GM18508 (cell line): ENCODE measurements around the gene METTL26.

Experiments used
- ATAC-seq: cut with Tn5 transposase; IDR thresholded peaks from one replicate; pipeline ENCODE4 v1.9.1; 2021; ENCODE audit warnings: moderate number of reproducible peaks; ENCODE audit not compliant: insufficient read depth, unreplicated experiment

Gene METTL26

DNA sequence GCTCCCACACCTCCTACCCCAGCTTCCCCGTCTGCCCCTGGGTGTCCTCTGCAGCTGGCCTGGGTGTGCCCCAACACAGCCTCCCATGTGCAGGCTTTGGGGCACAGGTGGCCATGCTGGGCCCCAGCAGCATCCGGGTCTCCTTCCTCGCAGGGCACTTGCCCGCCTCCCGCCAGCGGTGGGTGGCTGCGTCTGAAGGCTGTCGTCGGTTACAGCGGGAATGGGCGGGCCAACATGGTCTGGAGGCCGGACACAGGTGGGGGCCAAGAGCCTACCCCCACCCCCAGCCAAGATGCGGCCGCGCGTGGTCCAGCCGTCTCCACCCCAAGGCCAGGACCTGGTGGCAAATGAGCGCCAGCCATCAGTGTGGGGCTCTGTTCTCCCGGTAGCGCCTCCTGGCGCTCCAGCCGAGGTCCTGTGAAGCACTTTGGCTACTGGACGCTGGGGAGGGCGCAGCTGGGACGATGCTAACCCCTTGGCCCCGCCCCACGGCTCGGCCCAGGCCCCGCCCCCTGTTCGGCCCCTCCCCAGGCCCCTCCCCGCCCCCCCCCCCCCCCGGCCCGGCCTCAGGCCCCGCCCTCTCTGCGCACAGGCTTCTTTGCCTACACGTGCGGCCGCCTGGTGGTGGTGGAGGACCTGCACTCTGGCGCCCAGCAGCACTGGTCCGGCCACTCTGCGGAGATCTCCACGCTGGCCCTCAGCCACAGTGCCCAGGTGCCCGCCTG lies 24.5 kb upstream of the METTL26 start:
- no peak for ATAC-seq

DNA sequence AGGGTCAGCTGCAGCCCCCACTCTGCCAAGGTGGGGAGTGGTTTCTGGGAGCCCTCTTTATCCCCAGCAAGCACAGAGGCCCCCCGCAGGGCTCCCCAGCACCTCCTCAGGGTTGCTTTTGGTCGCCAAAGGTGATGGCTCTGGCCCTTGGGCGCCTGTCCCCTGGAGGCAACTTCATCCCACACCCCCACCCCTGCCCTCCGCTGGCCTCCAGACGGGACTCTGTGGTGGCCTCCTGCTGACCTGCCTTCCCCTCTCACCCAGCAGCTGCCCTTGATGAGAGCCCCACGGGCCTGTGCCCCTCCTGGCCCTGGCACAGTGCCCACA lies 24.0 kb upstream of the METTL26 start:
- ATAC-seq = no peak

DNA sequence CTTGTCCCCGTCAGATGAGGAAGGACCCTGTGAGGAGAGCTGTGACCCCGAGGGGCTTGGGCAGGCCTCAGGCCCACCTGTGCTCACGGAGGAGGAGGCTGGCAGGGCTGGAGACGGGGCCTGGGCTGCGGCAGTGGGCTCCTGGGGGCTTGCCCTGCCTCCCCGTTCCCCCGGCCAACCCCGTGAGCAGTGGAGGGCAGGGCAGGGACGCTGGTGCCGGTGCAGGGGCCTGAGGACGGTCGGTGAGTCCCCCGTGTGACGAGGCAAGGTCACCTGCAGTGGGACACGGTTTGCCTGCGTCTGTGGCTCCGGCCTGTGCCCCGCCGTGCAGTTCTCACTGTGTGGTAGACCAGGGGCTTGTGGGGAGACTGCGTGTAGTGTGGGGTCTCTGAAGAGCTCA lies 23.5 kb upstream of the METTL26 start:
- no peak for ATAC-seq

DNA sequence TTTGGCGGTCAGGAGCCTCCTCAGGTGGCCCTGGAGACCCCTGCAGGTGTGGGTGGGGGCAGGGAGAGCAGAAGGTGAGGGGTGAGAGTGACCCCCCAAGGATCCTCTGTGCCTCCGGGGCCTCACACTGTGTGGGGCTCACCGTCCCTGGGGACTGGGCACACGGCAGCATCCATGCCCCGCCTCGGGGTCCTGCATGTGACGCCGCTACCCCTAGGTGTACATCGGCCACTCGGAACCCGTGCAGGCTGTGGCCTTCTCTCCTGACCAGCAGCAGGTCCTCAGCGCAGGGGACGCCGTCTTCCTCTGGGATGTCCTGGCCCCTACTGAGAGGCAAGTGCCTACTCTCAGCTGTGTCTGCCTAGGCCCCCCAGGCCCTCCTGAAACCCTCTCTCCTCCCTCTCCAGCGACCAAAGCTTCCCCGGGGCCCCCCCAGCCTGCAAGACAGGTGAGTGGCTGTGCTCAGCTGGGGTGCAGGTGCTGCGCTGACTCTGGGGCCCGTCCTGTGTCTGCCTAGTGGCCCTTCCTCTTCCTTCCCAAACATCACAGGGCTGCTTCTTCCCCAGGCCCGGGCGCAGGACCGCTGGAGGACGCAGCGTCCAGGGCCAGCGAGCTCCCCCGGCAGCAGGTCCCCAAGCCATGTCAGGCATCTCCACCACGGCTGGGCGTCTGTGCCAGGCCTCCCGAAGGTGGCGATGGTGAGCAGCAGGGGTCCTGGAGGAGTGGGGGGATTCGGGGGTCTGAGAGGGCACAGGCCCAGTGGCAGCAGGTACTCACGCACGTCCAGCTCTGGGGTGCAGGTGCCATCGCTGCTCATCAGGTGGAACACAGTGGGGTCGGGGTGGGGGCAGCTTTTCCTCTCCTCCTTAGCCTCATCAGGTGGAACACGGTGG lies 22.8 kb upstream of the METTL26 start:
- ATAC-seq = no peak

DNA sequence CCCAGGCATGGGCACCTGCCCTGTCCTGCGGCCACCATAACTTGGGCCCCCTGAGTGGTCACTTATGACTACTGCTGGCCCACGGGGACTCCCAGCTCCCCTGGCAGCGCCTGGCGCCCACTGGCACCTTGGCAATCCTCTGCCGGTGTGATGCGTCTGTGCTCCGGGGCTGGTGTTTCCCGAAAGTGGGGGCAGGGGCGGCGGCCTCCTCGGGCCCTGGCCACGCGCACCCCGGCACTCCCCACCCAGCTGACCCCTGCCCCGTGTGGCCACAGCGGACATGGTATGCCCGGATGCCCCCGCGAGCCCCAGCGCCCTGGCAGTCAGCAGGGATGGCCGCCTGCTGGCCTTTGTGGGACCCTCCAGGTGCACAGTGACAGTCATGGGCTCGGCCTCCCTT lies 21.4 kb upstream of the METTL26 start:
- no peak for ATAC-seq

DNA sequence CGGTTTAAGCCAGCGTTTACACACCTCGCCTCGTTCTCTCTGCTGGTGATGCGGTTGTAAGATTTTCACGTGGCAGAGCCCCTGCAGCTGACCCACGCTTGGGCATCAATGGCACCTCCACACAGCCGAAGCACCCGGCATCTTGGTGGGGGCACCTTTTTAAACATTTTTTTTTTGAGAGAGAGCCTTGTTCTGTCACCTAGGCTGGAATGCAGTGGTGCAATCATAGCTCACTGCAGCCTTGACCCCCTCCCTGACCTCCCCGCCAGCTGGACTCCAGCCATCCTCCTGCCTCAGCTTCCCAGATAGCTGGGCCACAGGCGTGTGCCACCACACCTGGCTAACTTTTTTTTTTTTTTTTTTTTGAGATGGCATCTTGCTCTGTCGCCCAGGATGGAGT lies 17.9 kb upstream of the METTL26 start:
- no peak for ATAC-seq

DNA sequence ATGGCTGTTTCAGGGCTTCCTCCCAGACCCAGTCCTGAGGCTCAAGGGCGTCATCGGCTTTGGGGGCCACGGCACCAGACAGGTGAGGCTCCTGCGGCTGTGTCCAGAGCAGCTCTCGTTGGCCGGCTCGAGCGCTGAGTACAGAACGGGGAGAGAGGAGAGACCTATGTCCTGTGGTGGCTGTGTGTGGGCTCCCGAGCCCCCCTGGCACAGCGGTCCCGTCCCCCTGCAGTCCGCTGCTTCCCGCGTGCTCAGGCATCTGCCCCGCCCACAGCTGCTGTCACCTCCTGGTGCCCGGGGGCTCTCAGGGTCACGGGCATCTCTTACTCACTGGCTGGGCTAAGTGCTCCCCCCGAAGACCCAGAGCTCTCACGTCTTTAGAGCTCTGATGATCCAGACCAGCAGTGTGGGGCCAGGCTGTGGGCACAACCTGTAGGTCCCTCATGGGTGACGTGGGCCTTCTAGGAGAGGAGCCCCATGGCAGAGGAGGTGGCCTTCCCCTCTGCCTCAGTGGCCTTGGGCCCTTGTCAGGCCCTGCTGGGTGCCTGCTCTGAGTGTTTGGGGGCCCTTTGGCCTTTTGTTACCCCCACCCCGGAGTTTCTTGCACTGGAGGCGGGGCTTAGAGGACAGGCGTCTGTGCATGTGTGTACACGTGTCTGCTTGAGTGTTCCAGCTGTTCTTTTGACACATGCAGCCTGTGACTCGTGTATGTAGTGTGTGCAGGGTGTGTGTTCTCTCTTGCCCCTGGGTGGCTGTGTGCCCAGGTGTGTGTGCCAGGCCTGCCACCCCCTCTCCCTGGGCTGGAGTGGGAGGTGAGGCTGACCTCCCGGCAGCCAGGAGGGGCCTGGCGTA lies 16.6 kb upstream of the METTL26 start:
- ATAC-seq = no peak

DNA sequence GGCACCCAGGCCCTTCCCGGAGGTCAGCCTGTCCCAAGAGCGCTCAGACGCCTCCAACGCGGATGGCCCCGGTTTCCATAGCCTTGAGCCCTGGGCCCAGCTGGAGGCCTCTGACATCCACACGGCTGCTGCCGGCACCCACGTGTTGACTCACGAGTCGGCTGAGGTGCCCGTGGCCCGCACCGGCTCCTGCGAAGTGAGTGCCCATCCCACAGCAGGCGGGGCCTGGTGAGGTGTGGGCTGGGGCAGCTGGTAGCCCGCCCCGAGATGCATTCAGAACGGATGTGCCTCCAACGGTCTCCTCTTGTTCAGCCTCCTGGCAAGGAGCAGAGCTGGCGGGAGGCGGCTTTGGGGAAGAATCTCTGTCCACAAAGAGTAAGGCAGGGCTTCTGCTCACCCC lies 15.7 kb upstream of the METTL26 start:
- no peak for ATAC-seq

DNA sequence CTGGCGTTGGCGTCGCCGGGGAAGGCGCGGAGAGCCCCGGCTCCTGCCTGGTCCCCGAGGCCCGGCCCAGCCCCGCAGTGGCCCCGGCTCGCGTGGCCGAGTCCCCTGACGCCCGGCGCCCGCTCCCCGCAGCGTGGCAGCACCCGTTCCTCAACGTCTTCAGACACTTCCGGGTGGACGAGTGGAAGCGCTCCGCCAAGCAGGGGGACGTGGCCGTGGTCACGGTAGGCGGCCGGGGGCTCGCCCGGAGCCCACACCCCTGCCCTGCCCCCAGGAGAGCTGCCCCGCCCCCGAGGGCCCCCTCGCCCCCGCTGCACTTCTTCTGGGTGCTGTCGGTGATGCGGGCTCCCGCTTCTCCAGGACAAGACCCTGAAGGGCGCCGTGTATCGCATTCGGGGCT lies 13.5 kb upstream of the METTL26 start:
- no peak for ATAC-seq

DNA sequence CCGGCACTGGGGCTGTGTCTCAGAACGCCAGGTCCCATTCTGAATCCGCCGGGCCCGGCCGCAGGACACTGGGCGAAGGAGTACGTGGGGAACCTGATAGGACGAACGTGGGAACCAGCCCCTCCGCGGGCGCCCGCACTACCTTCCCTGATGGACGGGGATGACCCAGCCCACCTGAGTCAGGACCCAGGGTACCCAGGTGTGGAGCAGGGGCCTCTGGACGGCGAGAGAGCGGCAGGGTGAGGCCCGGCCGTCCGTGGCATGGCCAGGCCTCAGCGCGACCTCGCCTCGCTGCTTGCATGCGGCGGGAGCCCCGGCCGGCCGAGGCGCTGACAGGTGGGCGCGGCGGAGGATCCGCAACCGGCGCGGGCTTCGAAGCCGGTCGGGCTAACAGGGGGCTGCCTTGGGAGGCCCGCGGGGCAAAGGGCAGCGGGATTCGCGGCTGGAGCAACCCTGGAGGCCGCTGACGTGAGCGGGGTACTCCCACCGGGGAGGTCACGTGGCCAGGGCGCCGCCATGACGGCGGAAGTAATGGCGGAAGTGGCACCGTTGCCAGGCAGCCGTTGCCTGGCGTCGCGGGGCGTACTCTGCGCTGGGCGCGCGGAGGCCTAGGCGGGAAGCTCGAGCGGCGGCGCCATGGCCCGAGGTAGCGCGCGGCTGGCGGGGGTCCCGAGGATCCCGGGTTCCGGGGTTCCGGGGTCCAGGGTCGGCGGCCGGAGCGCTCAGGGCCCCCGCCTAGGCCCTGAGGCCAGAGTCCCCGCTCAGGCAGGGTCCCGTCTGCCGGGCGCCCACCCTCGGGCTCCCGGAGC lies 12.9 kb upstream of the METTL26 start, which contains the start of gene WDR90:
TSS of gene WDR90 (plus strand) at position 585 of the 809 bp plus-strand sequence. CDS start at position 637, 52 bp downstream.
- peak; percentile 43 for ATAC-seq

DNA sequence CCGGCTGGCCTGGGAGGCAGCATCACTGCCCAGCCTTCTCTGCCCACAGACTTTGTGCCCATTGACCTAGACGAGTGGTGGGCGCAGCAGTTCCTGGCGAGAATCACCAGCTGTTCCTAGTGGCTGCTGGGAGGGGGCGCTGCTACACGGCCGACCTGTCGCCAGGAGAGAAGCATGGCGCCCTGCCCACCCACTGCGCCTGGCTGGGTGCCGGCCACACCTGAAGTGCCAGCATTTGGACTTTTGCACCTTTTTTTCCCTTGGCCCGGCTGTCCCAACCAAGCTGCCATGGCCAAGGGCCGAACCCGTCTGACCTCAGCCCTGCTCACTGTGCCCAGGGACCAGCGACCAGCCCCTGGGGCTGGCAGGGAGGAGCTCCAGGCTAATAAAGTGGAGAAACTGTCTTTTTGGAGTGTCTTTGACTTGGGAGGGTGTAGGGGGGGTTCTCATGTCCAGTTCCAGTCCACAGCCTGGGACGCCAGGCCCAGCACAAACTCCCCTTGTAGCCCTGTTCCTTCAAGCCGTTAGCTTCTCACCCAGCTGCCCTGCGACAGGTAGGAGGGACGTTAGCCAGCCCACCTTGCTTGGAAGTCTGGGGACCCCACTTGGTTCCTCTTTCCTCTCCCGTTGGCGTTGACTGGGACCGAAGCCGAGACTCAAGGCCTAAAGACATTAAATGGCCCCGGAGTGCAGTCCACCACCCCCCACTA lies 12.1 kb upstream of the METTL26 start:
- no peak for ATAC-seq

DNA sequence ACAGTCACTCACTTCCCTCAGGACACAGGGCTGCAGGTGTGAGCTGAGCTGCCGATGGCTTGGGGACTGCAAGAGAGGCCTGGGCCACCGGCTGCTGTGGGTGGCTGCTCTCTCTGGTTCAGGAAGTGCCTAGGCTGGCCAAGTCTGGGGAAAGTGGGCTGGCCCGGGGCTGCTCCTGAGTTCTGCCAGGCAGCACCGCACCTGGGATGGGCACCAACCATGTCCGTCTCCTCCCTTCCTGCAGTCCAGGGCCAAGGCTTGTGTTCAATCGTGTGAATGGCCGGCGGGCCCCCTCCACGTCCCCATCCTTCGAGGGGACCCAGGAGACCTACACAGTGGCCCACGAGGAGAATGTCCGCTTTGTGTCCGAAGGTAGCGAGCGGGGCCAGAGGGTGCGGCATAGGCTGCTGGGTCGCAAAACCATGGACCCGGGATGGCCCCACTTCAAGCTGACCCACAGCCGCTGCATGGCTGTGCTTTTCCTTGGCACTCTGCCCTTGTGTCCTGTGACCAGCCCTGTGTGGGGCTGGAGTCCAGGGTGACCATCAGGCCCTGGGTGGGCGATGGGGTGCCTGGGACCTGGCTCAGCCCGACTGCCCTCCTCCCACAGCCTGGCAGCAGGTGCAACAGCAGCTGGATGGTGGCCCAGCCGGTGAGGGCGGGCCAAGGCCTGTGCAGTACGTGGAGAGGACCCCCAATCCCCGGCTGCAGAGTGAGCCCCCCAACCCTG lies 11.2 kb upstream of the METTL26 start:
- ATAC-seq = no peak

DNA sequence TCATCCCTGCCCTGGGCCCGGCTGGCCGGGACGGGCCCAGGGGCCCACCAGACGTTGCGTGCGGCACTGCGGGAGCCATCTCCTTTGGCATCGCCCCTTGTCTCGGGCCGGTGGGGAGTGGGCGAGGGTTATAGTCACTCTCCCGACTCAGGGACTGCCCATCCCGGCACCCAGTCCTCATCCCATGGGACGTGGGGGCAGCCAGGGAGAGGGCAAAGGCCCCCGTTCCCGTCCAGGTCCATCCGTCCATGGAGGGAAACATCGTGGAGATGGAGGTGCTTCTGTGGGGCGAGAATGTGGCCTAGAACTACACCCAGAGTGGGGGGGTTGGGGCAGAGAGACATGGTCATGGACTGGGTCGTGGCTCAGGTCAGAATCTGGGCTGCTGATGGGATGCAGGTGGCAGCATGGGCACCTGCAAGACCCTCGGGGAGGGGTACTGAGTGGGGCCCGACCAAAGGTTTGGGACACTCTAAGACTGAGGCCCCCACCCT lies 10.6 kb upstream of the METTL26 start:
- no peak for ATAC-seq

DNA sequence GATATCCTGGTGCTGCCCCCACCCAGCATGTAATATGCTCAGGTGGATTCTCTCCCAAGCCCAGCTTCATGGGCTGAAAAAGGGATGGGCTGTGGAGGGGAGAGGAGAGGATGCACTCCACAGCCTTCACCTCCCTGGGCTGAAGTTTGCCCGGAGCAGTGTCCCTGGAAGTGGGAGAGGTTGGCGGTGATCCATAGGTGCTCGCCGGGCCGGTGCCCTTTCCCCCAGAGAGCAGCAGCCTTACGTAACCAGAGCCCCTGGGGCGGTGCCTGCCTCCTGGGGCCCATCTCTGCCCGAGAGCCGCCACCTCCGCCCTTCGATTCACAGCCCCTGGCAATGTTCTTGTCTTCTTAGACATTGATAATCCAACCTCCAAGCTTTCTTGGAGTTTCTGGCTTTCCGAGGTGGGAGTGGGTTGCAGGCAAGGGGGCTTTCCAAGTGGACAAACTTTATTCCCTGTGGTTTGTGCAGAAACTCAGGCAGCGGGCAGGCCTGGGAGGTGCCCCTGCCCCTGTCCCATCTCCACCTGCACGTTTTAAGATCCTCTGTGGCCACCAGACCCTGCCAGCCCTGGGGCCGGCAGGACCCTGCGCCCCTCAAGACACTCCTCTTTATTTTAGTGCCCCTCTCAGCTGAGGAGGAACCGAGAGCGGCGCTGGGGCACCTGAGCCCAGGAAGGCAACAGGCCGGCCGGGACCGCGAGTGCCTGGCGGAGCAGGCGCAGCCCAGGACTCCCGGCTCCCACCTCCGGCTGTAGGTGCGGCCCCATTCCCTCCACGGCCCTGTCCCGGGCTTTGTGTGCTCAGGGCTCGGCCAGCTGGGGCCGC lies 10.0 kb upstream of the METTL26 start:
- ATAC-seq = no peak

DNA sequence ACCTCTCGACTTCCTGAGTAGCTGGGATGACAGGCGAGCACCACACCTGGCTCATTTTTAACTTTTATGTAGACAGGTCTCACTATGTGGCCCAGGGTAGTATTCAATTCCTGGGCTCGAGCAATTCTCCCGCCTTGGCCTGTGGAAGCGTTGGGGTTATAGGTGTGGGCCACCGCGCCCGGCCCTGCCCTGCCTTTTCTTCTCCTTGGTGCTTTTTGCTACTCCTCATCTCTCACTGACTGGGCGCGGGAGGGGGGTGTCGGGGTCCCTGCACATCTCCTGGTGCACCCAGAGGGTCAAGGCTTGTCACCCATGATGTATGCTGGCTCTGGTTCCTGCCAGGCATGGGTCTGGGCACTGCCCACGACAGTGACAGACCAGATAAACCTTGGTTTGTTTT lies 8.5 kb upstream of the METTL26 start:
- ATAC-seq = no peak

DNA sequence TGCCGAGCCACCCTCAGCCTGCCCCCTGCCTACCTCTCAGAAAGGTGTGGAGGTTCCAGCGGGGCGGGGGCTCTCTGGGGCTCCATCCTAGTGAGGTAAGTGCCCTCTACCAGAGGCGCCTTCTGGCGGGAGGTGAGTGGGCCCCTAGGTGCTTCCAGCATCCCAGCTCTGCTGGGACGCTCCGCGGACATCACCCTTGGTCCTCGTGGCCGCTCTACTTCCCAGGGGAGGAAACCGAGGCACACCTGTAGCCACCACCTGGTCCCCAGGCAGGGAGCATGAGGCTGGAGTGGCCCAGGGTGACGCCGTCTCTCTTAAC lies 6.9 kb upstream of the METTL26 start:
- no peak for ATAC-seq

DNA sequence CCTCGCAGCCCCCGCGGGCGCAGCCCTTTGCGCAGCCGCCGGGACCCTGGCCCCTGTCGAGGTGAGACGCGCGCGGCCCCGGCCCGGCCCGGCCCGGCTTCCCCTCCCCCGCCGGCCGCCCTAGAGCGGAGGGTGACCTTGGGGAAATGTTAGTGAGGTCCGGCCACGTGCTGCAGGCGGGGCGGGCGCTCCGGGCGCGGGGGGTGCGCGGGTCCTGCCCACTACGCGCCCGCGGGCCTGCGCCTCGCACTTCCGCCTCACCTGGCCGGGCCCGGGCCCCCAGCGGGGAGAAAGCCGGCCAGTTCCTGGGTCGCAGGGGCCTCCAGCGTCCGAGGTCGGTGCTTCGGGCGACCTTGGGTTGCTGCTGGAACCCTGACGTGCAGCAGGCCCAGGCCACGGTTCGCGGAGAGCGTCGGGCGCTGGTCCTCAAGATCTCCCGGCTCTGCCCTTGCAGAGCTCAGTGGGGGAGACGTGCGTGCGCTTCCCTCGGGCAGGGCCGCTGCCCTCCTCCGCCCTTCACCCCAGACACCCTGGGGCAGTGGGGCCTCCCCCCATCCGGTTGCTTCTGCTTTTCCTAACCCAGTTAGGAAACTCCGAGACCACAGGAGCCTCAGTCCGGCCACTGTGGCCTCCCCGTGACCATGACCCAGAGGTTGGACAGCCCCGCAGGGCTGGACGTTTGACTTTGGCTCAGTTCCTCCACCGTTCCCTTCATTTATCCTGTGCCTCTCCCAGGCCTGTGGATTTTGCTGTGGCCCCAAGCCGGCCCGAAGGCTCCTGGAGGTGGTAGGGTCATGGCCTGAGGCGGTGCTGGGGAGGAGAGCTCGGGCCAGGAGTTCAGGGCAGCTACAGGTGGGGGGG lies 6.3 kb upstream of the METTL26 start:
- ATAC-seq = no peak
